Muscle of leg (tissue), 11 donors: ENCODE measurements around the gene EIF4G1. TPM values are rescaled to one million over a fixed set of nuclear protein-coding genes. Genes with fewer than 3 reads are reported as not detected.

Experiments used
- DNase-seq: peaks from one replicate; pipeline ENCODE4 v3.0.0; 2013
- H3K27ac ChIP-seq: one replicate; pipeline ENCODE4 v1.5.1; 2013; ENCODE audit warnings: mild to moderate bottlenecking, low read length, control low read depth
- H3K27me3 ChIP-seq: one replicate; pipeline ENCODE4 v1.6.1; 2013; ENCODE audit warnings: low read length; ENCODE audit not compliant: control insufficient read depth, insufficient read depth
- H3K36me3 ChIP-seq: one replicate; pipeline ENCODE4 v1.6.1; 2013; ENCODE audit warnings: low read length; ENCODE audit not compliant: control insufficient read depth, insufficient read depth
- H3K4me1 ChIP-seq: one replicate; pipeline ENCODE4 v1.6.1; 2013; ENCODE audit warnings: low read length; ENCODE audit not compliant: control insufficient read depth, insufficient read depth
- H3K4me3 ChIP-seq: one replicate; pipeline ENCODE4 v1.5.1; 2013; ENCODE audit warnings: low read length, control low read depth
- H3K9me3 ChIP-seq: replicated peaks from 2 replicates; pipeline ENCODE4 v1.6.1; 2013; ENCODE audit warnings: low read depth, low read length; ENCODE audit not compliant: control insufficient read depth
- WGBS: methylation state at CpG from one replicate; pipeline ENCODE4 v1.1.5; 2013; ENCODE audit warnings: missing lambda C conversion rate; ENCODE audit not compliant: insufficient coverage; 5-methylcytosine and 5-hydroxymethylcytosine counted together
- polyA plus RNA-seq, 8 donors: library from polyadenylated mRNA; unstranded; fragments of 120-200 nt; gene quantifications; one replicate each; pipeline versions ENCODE4 v1.2.1 to v1.2.3, GENCODE V29; 2013; ENCODE audit warnings: inconsistent platforms in 1 of 8, low replicate concordance in 1 of 8; ENCODE audit not compliant: insufficient read length in 8 of 8, insufficient read depth in 1 of 8
- total RNA-seq: library from RNA; stranded (reverse); fragments of 120-200 nt; gene quantifications from one replicate; pipeline ENCODE4 v1.2.4, GENCODE V29; 2013

The EIF4G1 gene
- total and polyA plus RNA-seq, 9 donors, result 115 to 242 (median 193) TPM

- no peak overlapping the region for H3K4me3 ChIP-seq
- H3K4me1 ChIP-seq, result peaks cover 28% of the 10 kb centered on the region
- peaks cover 49% of the 10 kb centered on the region for H3K36me3 ChIP-seq
- no peak for DNase-seq
- H3K9me3 ChIP-seq, result no peaks in the 10 kb centered on the region
- peaks cover 16% of the 10 kb centered on the region for H3K27me3 ChIP-seq
- no peak overlapping the region for H3K27ac ChIP-seq
- 86% methylated on average over 8 of the region's 15 CpGs for WGBS
Measured at GRCh38 chr3:184383033-184383740, 68.8 kb downstream of the EIF4G1 start.

- H3K4me1 ChIP-seq, result peaks cover 17% of the 10 kb centered on the region
- H3K9me3 ChIP-seq, result no peaks in the 10 kb centered on the region
- 78% methylated on average over 9 of the region's 9 CpGs for WGBS
- peaks cover 58% of the 10 kb centered on the region for H3K36me3 ChIP-seq
- no peak overlapping the region for H3K4me3 ChIP-seq
- H3K27ac ChIP-seq, result no peak overlapping the region
- no peak for DNase-seq
- H3K27me3 ChIP-seq, result peaks cover 16% of the 10 kb centered on the region
Measured at GRCh38 chr3:184384342-184384741, 69.9 kb downstream of the EIF4G1 start.

Other genes starting within 250 kb of the EIF4G1 start
- gene HTR3E, start 217.5 kb upstream of the EIF4G1 start, total RNA-seq, result not detected
- under 1 TPM in 1 of 8 donors, not detected in 7; 0.07 TPM for gene HTR3E, start 217.5 kb upstream of the EIF4G1 start, polyA plus RNA-seq
- gene EIF2B5, start 179.2 kb upstream of the EIF4G1 start, total RNA-seq, result 32.6 TPM
- gene EIF2B5, start 179.2 kb upstream of the EIF4G1 start, polyA plus RNA-seq, result 10 to 100 TPM; 35.6 to 41.0 (median 38.5) TPM
- 37.1 TPM for gene DVL3, start 159.2 kb upstream of the EIF4G1 start, total RNA-seq
- 10 to 100 TPM; 69.4 to 96.9 (median 88.0) TPM for gene DVL3, start 159.2 kb upstream of the EIF4G1 start, polyA plus RNA-seq
- 130 TPM for gene AP2M1, start 139.8 kb upstream of the EIF4G1 start, total RNA-seq
- gene AP2M1, start 139.8 kb upstream of the EIF4G1 start, polyA plus RNA-seq, result 100 to 1,000 TPM; 191 to 255 (median 218) TPM
- gene ABCF3, start 128.4 kb upstream of the EIF4G1 start, total RNA-seq, result 33.0 TPM
- gene ABCF3, start 128.4 kb upstream of the EIF4G1 start, polyA plus RNA-seq, result 10 to 100 TPM; 42.0 to 54.5 (median 48.8) TPM
- 0.04 TPM for gene VWA5B2, start 85.0 kb upstream of the EIF4G1 start, total RNA-seq
- gene VWA5B2, start 85.0 kb upstream of the EIF4G1 start, polyA plus RNA-seq, result 1 to 10 TPM in 1 of 8 donors, under 1 TPM in 7; 0.23 to 1.2 (median 0.42) TPM
- gene ALG3, start 65.6 kb upstream of the EIF4G1 start, total RNA-seq, result 9.6 TPM
- gene ALG3, start 65.6 kb upstream of the EIF4G1 start, polyA plus RNA-seq, result 10 to 100 TPM; 21.5 to 28.0 (median 23.2) TPM
- 1.6 TPM for gene EEF1AKMT4, start 64.9 kb upstream of the EIF4G1 start, total RNA-seq
- 1 to 10 TPM; 1.0 to 2.1 (median 1.6) TPM for gene EEF1AKMT4, start 64.9 kb upstream of the EIF4G1 start, polyA plus RNA-seq
- gene CAMK2N2, start 53.1 kb upstream of the EIF4G1 start, total RNA-seq, result 0.04 TPM
- gene CAMK2N2, start 53.1 kb upstream of the EIF4G1 start, polyA plus RNA-seq, result under 1 TPM in 2 of 8 donors, not detected in 6; 0.10 to 0.16 TPM
- gene ECE2, start 38.6 kb upstream of the EIF4G1 start, total RNA-seq, result not detected
- not detected for gene ECE2, start 38.6 kb upstream of the EIF4G1 start, polyA plus RNA-seq
- gene PSMD2, start 15.4 kb upstream of the EIF4G1 start, total RNA-seq, result 108 TPM
- gene PSMD2, start 15.4 kb upstream of the EIF4G1 start, polyA plus RNA-seq, result 100 to 1,000 TPM; 145 to 200 (median 185) TPM
- 9.8 TPM for gene FAM131A, start 23.0 kb downstream of the EIF4G1 start, total RNA-seq
- gene FAM131A, start 23.0 kb downstream of the EIF4G1 start, polyA plus RNA-seq, result 10 to 100 TPM in 5 of 8 donors, 1 to 10 TPM in 3; 8.4 to 14.9 (median 10.7) TPM
- gene CLCN2, start 47.0 kb downstream of the EIF4G1 start, total RNA-seq, result 3.5 TPM
- 1 to 10 TPM; 2.5 to 5.3 (median 3.9) TPM for gene CLCN2, start 47.0 kb downstream of the EIF4G1 start, polyA plus RNA-seq
- gene POLR2H, start 47.1 kb downstream of the EIF4G1 start, total RNA-seq, result 53.2 TPM
- gene POLR2H, start 47.1 kb downstream of the EIF4G1 start, polyA plus RNA-seq, result 10 to 100 TPM; 39.9 to 55.0 (median 48.5) TPM
- gene THPO, start 63.6 kb downstream of the EIF4G1 start, total RNA-seq, result 0.89 TPM
- 1 to 10 TPM; 1.5 to 2.8 (median 2.1) TPM for gene THPO, start 63.6 kb downstream of the EIF4G1 start, polyA plus RNA-seq
- 14.1 TPM for gene CHRD, start 65.4 kb downstream of the EIF4G1 start, total RNA-seq
- gene CHRD, start 65.4 kb downstream of the EIF4G1 start, polyA plus RNA-seq, result 10 to 100 TPM; 14.7 to 21.9 (median 18.0) TPM
- gene EPHB3, start 247.2 kb downstream of the EIF4G1 start, total RNA-seq, result 36.2 TPM
- 10 to 100 TPM; 36.2 to 62.1 (median 47.6) TPM for gene EPHB3, start 247.2 kb downstream of the EIF4G1 start, polyA plus RNA-seq